GM19238 (cell line): ENCODE measurements around the gene DRC7.
"Not testable (repeated sequence)": the region's sequence is repeated elsewhere in the genome, so short reads cannot be mapped to it uniquely, and the experiment has no call there.

Experiments used
- DNase-seq: peaks from one replicate; pipeline ENCODE4 v3.0.0; 2011; ENCODE audit warnings: low spot score; ENCODE audit not compliant: insufficient read length

Gene DRC7

DNA sequence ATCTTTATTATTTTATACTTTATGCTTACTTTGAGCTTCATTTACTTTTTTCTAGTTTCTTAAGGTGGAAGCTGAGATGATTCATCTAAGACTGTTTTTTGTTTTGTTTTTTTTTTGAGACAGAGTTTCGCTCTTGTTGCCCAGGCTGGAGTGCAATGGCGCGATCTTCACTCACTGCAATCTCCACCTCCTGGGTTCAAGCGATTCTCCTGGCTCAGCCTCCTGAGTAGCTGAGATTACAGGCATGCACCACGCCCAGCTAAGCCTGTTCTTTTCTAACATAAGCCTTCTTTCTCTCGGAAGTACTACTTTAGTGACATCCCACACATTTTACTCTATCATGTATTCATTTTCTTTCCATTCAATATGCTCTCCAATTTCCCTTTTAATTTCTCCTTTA lies 18.0 kb downstream of the DRC7 start:
- DNase-seq, result not testable (repeated sequence)

DNA sequence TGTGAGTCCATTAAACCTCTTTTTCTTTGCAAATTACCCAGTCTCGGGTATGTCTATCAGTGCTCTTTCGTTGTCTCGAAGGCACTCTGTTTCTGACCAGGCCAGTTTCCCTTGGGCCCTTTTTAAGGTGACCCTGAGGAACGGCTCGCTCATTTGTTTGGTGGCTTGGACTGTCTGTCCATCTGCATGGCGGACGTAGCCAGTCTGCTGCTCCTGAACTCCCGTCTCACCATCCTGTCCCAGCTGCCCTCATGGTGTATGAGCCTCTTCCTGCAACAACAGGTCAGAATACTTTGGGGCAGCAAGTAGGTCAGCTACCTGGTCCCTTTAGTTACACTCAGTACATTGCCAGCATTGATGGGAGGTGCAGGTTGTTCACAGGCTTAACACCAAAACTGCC lies 19.0 kb downstream of the DRC7 start:
- no peak for DNase-seq

DNA sequence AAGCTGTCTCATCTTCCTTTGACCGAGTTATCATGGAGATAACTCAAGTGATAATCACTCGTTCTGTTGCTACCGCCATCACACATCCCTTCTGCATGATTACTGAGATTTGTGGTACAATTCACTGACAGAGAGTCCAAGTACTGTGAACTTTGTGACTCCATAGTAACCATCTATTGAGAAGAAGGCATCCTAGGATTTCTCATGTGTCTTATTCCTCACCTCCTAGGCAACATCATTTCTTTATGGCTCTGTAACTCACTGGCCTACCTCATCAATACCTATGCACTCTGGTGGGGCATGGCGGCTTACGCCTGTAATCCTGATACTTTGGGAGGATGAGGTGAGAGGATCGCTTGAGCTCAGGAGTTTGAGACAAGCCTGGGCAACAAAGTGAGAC lies 19.4 kb downstream of the DRC7 start:
- DNase-seq, result no peak

DNA sequence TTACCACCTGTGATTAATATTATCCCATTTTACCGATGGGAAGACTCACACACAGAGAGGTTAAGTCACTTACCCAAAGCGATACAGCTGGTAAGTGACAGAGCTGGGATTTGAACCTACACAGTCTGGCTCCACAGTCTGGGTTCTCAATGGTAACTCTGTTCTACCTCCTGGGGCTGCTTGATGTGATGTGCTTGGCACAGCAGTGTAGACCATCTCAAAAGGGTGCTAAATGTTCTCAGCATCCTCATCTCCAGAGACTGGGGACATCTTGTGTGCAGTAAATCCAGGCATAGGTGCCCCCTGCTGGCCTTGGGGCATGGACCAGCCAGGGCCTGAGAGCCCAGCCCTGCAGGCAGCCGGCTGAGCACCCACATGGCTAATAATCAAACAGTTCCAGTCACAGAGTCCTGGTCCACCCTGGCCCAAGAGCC lies 25.6 kb downstream of the DRC7 start:
- peak; percentile 32 for DNase-seq

DNA sequence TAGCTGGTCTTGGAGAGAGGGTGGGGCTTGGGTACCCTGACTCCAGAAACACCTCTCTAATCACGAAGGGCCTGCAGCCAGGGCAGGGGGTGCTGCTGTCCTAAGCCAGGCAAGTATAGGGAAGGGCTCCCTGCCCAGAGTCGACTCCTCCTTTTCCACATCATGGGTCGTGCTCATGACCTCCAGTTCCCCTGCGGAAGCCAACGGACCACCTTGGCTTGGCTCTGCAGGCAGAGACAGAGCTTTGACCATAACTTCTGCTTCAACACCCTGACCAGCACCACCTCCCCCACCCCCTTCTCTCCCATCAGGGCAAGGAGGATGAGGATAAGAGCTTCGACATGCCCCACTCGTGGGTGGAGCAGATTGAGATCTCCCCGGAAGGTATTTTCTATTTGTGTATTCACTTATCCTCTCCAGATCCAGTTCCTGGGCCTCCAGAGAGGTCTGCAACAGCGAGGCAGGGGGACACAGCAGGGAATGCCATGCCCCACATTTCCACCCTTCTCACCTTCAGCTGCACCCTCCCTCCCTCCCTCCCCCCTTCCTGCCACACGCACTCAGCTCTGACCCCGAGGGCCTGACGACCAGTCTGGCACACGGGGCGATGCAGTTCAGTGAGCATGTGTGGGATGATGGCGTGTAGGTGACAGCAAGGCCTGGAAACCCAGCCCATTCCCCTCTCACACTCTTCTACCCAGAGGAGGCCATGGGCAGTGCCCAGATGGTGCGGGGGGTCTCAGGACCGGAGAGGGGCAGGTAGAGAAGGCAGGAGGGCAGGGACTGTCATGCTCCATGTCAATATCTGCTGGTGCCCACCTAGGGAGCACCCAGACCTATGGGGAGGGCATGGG lies 27.0 kb downstream of the DRC7 start:
- no peak for DNase-seq

DNA sequence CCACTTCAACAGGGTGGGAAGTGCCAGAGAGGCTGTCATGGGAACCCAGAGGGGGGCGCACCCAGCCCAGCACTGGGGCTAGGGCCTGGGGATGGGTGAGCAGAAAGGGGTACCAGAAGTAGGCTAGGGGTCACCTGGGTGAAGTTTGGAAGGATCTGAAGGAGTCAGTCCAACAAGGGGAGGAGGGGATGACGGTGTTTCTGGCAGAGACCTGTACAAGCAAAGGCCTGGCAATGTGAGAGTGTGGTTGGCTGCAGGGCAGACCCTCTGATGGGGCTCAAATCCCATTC lies 27.5 kb downstream of the DRC7 start:
- no peak for DNase-seq

DNA sequence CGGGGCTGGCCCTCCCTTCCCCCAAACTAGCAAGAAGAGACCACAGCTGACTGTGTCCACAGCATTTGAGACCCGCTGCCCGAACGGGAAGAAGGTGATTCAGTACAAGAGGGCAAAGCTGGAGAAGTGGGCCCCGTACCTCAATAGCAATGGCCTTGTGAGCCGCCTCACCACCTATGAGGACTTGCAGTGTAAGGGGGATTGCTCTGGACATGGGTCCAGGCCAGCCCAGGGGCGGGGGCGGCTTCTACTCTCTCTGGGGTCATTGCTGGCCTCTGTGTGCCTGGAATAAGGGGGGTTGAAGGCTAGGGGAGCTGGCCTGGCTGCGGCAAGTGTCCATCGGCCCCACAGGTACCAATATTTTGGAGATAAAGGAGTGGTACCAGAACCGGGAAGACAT lies 28.0 kb downstream of the DRC7 start:
- DNase-seq, result no peak

DNA sequence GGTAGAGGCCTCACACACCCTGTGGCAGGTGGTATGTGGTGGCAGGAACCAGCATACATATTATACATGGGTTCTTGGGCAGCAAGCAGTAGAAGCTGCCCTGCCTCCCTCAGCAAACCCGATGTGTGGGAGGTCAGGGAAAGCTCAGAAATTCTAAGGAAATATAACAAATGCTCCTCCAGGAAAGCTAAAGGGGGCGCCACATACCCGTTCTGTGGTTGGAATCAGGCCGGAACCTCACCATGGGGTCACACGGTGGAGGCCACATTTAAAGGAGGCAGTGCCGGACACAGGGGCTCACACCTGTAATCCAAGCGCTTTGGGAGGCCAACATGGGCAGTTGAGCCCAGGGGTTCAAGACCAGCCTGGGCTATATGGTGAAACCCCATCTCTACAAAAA lies 28.6 kb downstream of the DRC7 start:
- DNase-seq, result no peak

DNA sequence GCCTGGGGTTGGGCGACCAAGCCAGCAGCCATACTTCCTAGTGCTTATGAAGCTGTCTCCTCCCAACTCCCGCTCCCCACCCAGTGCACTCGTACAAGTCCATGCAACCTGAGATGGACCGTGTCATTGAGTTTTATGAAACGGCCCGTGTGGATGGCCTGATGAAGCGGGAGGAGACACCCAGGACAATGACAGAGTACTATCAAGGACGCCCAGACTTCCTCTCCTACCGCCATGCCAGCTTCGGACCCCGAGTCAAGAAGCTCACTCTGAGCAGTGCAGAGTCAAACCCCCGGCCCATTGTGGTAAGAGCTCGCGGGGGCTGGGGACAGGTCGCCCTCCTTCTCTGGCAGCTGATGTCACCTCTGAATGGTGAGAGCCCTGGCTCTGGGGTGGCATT lies 29.9 kb downstream of the DRC7 start:
- DNase-seq, result no peak

DNA sequence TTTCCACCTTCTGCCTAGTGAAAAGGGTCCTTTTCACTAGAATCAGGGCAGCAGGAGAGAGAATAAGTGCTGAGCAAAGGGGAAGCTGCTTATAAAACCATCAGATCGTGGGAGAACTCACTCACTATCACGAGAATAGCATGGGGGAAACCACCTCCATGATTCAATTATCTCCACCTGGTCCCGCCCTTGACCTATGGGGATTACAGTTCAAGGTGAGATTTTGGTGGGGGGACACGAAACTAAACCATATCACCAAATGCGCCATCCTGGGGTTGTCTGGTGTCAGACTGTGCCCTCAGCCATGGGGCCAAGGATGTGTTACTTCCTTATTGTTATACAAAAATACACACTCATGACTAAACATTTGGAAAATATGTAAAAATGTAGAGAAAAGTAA lies 30.5 kb downstream of the DRC7 start:
- DNase-seq, result no peak

DNA sequence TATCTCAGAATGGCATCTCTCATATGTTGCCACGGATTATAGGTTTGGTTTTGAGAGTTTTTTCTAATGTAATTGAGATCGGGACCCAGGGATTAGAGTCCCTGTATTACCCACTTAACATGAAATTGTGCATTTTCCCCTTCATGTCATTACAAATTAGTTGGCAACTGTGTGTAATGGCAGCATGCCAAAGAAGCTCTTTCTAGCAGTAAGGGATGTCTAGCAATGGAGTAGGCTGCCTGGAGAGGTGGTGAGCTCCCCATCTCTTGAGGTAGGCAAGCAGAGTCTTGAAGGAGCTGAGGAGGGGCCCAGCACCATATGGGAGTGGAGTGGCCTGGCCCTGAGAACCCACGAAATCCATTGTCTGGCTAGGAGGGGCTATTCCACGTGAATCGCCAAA lies 30.9 kb downstream of the DRC7 start:
- DNase-seq, result no peak

DNA sequence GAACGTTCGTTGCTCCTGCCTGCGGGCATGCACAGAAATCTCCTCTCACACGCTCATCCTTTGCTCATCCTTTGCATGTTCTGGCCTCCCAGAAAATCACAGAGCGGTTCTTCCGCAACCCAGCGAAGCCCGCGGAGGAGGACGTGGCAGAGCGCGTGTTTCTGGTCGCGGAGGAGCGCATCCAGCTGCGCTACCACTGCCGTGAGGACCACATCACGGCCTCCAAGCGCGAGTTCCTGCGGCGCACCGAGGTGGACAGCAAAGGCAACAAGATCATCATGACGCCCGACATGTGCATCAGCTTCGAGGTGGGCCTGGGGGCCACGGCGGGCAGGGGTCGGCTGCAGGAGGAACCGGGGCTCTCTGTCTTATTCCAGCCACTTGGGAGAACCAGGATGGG lies 31.4 kb downstream of the DRC7 start:
- no peak for DNase-seq

DNA sequence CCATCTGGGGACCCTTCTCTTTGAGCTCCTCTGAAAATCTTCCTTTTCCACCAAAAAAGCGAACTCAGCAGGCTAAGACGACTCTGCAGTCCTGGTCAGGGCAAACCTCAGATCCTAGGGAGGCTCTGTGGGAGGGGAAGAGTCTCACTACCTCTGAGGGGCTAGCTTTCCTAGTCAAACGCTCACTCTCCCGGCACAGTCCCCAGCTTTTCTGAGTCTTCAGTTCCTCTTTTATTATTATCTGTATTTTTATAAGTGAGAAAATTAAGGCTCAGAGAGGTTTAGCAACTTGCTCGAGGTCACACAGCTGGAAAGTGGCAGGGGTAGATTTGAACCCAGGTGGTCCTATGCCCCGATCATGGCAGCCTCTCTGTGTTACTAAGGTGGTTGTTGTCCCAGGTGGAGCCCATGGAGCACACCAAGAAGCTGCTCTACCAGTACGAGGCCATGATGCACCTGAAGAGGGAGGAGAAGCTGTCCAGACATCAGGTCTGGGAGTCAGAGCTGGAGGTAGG lies 31.9 kb downstream of the DRC7 start:
- no peak for DNase-seq

DNA sequence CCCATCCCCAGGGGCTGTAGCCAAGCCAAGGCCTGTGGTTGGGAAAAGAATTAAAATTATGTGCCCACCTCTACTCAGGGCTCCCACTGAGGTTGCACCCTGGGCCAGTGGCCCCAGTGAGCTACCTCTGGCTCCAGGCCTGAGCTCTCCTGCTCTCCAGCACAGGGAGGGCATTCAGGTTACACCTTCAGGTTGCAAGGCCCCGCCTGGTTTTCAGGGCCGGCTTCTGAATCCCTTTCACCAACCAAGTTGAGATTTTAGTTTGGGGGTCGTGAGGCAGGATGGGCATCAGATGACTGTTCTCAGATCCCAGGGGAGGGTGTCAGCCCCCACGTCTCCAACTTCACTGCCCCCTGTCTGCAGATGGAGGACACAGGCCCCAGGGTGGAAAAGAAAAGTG lies 33.0 kb downstream of the DRC7 start:
- no peak for DNase-seq

DNA sequence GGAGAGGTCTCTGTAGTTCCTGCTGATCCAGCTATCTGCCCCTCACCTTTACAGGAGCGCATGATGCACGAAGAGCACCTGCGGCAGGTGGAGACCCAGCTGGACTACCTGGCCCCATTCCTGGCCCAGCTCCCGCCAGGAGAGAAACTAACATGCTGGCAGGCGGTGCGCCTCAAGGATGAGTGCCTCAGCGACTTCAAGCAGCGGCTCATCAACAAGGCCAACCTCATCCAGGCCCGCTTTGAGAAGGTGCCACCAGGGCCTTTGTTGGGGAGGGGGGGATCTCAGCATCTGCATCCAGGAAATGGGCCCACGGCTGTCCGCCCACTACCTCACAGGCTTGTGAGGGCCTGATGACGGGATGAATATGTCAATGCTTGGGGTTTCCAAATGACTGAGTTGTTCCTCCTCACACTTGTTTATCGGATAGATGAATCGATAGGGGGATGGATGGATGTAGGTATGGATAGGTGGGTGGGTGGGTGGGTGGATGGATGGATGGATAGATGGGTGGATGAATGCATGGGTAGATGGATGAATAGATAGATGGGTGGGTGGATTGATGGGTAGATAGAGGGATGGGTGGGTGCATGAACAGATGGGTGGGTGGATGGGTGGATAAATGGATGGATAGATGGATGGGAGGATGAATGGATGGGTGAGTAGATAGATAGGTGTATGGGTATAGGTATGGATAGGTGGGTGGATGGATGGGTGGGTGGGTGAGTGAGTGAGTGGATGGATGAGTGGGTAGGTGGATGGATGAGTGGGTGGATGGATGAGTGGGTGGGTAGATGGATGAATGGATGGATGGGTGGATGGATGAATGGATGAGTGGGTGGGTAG lies 34.0 kb downstream of the DRC7 start:
- no peak for DNase-seq

DNA sequence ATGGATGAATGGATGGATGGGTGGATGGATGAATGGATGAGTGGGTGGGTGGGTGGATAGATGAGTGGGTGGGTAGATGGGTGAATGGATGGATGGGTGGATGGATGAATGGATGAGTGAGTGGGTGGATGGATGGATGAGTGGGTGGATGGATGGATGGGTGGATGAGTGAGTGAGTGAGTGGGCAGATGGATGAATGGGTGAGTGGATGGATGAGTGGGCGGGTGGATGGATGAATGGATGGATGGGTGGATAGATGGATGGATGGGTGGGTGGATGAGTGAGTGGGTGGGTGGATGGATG lies 34.5 kb downstream of the DRC7 start:
- no peak for DNase-seq

DNA sequence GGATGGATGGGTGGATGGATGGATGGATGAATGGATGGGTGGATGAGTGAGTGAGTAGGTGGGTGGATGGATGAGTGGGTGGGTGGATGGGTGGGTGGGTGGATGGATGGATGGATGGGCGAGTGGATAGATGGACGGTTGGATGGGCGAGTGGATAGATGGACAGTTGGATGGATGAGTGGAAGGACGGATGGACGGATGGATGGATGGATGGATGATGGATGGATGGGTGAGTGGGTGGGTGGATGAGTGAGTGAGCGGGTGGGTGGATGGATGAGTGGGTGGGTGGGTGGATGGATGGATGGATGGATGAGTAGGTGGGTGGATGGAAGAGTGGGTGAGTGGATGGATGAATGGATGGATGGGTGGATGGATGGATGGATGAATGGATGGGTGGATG lies 35.2 kb downstream of the DRC7 start:
- DNase-seq, result not testable (repeated sequence)

DNA sequence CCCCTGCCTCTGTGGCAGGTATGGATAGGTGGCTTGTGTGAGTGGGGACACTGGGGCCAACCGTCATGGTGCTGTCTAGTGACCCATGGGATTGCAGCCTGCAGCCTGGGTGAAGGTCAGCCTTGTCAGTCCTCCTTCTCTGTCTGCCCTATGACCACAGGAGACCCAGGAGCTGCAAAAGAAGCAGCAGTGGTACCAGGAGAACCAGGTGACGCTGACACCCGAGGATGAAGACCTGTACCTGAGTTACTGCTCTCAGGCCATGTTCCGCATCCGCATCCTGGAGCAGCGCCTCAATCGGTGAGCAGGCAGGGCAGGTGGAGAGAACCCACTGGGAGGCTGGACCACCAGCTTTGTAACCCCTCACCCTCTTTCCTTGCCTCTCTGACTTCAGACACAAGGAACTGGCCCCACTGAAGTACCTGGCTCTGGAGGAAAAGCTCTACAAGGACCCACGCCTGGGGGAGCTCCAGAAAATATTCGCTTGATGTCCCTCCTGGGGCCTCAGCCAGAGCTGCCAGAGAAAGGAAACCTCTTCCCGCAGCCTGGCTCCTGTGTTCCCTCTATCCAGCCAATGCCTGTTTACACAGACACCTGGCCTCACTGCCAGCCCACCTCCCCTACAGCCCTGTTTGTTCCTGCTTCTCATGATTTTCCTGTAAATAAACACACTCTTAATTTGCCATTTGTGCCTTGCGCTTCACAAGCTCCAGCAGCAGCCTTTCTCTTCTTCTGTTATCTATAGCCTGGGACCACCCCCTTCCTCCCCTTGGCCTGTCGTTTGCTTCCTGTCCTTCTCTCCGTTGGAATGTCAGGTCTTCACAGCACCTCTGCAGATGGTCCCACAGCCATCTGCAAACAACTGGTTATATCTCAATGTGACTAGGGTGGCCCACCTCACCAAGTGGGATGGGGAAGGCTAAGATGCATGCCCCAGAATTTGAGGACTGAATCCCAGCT lies 36.4 kb downstream of the DRC7 start:
- DNase-seq, result no peak

DNA sequence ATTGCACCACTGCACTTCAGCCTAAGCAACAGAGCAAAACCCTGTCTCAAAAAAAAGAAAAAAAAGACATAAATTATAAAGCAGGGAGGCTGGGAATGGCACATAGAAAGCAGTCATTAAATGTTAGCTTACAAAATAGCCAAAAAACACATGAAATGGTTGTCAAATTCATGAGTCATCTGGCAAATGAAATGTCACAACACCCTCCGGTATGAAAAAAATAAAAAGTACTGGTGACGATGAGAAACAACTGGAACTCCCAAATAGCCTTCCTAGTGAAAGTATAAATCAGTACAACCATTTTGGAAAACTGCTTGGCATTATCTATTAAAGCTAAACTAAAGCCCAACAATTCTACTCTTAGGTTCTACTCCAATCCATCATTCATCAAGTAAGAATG lies 37.4 kb downstream of the DRC7 start:
- no peak for DNase-seq

DNA sequence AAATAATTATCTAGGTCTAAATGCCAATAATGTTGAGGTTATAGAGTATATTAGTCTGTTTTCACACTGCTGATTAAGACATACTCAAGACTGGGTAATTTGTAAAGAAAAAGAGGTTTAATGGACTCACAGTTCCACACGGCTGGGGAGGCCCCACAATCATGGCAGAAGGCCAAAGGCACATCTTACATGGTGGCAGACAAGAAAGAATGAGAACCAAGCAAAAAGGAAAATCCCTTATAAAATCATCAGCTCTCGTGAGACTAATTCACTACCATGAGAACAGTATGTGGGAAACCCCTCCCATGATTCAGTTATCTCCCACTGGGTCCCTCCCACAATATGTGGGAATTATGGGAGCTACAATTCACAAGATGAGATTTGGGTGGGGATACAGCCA lies 38.1 kb downstream of the DRC7 start:
- no peak for DNase-seq

DNA sequence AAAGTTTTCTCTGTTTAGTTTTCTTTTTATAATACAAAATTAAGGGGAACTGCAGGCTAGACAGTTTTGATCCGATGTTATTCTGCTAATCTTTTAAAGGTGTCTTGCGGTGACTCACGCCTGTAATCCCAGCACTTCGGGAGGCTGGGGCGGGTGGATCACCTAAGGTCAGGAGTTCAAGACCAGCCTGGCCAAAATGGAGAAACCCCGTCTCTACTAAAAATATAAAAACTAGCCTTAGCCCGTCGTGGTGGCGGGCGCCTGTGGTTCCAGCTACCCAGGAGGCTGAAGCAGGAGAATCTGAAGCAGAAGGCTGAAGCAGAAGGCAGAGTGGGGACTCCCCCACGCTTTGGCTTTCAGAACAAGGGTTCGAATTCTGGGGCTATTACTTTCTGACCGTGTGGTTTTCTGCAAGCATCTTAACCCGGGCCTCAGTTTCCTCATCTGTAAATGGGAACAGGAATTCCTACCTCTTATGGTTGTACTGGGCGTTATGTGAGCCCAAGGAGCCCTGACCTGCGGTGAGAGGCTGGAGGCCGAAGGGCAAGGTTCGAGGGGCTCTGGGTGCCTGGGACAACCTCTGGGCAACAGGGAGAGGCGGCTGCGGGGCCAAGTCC lies 39.8 kb downstream of the DRC7 start:
- no peak for DNase-seq
